H1 (cell line): Measurements from ENCODE around the gene CYP27C1. TPM values are rescaled to one million over a fixed set of nuclear protein-coding genes. Genes with fewer than 3 reads are reported as not detected.

Experiments used
- CHD2 ChIP-seq: IDR thresholded peaks from 2 replicates; pipeline ENCODE4 v1.6.1; 2012; ENCODE audit warnings: low read length, improper control_type of control experiment
- GTF2F1 ChIP-seq: IDR thresholded peaks from 2 replicates; pipeline ENCODE4 v1.6.1; 2012; ENCODE audit warnings: low read depth, low read length, improper control_type of control experiment, borderline replicate concordance
- HDAC6 ChIP-seq: IDR thresholded peaks from one replicate; pipeline ENCODE4 v1.7.1; 2012; ENCODE audit warnings: low read depth, mild to moderate bottlenecking, inconsistent platforms, low read length, moderate library complexity
- SUZ12 ChIP-seq: fragments of 200-600 bp; sonication (generic); IDR thresholded peaks from 2 replicates; pipeline ENCODE4 v1.6.1; 2012; ENCODE audit warnings: mild to moderate bottlenecking, inconsistent platforms, low read length, moderate library complexity, mixed read lengths
- polyA plus RNA-seq, 7 experiments: library from polyadenylated mRNA; depleted of rRNA in 3 of 7; stranded (reverse) in 5 of 7; unstranded in 2 of 7; fragments of >200 nt in 5 of 7; fragments of 200-250 nt in 2 of 7; gene quantifications; 1 replicate in 5 of 7; 2 replicates in 1 of 7; 4 replicates in 1 of 7; pipeline versions ENCODE4 v1.2.1 to v1.2.3, GENCODE V29; 2011 to 2013; ENCODE audit warnings: missing spikeins in 2 of 7, mixed read lengths in 2 of 7
- total RNA-seq: library from RNA; stranded (reverse); fragmentation: NEBNext Ultra II Directional; extraction: Animal tissue kit (Norgen Biotek cat#: 25700); gene quantifications from 2 replicates; pipeline ENCODE4 v1.2.1, GENCODE V29; 2021
- TF ChIP-seq, protein P1 (sequence below): fragments of 300-600 bp; sonication (generic); IDR thresholded peaks from 2 replicates; pipeline ENCODE4 v1.7.1; 2012; ENCODE audit warnings: low read length, moderate library complexity, mild to moderate bottlenecking, inconsistent platforms; ENCODE audit not compliant: insufficient replicate concordance

Gene CYP27C1
- total and polyA plus RNA-seq, 2 of the 8 experiments (the other 6 are each of a cell fraction or from before 2014, with no cell fraction given), result 1.3 to 3.2 TPM

DNA sequence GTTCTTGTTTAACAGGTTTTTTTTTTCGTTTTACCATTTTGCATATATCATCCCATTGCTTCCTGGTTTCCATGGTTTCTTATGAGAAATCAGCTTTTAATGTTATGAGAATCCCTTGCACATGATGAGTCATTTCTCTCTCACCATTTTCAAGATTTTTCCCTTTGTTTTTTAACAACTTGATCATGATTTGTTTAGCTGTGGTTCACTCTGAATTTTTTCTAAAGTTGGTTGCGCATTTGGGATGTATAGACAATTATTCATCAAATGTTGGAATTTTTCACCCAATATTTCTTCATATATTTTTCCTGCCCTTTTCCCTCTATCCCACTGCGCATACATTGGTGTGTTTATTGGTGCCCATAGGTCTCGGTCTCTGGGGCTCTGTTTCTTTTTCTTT, 70.7 kb downstream of the CYP27C1 start (continued):
- TF ChIP-seq, protein P1, sequence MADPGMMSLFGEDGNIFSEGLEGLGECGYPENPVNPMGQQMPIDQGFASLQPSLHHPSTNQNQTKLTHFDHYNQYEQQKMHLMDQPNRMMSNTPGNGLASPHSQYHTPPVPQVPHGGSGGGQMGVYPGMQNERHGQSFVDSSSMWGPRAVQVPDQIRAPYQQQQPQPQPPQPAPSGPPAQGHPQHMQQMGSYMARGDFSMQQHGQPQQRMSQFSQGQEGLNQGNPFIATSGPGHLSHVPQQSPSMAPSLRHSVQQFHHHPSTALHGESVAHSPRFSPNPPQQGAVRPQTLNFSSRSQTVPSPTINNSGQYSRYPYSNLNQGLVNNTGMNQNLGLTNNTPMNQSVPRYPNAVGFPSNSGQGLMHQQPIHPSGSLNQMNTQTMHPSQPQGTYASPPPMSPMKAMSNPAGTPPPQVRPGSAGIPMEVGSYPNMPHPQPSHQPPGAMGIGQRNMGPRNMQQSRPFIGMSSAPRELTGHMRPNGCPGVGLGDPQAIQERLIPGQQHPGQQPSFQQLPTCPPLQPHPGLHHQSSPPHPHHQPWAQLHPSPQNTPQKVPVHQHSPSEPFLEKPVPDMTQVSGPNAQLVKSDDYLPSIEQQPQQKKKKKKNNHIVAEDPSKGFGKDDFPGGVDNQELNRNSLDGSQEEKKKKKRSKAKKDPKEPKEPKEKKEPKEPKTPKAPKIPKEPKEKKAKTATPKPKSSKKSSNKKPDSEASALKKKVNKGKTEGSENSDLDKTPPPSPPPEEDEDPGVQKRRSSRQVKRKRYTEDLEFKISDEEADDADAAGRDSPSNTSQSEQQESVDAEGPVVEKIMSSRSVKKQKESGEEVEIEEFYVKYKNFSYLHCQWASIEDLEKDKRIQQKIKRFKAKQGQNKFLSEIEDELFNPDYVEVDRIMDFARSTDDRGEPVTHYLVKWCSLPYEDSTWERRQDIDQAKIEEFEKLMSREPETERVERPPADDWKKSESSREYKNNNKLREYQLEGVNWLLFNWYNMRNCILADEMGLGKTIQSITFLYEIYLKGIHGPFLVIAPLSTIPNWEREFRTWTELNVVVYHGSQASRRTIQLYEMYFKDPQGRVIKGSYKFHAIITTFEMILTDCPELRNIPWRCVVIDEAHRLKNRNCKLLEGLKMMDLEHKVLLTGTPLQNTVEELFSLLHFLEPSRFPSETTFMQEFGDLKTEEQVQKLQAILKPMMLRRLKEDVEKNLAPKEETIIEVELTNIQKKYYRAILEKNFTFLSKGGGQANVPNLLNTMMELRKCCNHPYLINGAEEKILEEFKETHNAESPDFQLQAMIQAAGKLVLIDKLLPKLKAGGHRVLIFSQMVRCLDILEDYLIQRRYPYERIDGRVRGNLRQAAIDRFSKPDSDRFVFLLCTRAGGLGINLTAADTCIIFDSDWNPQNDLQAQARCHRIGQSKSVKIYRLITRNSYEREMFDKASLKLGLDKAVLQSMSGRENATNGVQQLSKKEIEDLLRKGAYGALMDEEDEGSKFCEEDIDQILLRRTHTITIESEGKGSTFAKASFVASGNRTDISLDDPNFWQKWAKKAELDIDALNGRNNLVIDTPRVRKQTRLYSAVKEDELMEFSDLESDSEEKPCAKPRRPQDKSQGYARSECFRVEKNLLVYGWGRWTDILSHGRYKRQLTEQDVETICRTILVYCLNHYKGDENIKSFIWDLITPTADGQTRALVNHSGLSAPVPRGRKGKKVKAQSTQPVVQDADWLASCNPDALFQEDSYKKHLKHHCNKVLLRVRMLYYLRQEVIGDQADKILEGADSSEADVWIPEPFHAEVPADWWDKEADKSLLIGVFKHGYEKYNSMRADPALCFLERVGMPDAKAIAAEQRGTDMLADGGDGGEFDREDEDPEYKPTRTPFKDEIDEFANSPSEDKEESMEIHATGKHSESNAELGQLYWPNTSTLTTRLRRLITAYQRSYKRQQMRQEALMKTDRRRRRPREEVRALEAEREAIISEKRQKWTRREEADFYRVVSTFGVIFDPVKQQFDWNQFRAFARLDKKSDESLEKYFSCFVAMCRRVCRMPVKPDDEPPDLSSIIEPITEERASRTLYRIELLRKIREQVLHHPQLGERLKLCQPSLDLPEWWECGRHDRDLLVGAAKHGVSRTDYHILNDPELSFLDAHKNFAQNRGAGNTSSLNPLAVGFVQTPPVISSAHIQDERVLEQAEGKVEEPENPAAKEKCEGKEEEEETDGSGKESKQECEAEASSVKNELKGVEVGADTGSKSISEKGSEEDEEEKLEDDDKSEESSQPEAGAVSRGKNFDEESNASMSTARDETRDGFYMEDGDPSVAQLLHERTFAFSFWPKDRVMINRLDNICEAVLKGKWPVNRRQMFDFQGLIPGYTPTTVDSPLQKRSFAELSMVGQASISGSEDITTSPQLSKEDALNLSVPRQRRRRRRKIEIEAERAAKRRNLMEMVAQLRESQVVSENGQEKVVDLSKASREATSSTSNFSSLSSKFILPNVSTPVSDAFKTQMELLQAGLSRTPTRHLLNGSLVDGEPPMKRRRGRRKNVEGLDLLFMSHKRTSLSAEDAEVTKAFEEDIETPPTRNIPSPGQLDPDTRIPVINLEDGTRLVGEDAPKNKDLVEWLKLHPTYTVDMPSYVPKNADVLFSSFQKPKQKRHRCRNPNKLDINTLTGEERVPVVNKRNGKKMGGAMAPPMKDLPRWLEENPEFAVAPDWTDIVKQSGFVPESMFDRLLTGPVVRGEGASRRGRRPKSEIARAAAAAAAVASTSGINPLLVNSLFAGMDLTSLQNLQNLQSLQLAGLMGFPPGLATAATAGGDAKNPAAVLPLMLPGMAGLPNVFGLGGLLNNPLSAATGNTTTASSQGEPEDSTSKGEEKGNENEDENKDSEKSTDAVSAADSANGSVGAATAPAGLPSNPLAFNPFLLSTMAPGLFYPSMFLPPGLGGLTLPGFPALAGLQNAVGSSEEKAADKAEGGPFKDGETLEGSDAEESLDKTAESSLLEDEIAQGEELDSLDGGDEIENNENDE, result no peak
- TF ChIP-seq CHD2 (no peak), HDAC6 (no peak), SUZ12 (no peak), GTF2F1 (no peak)
